ENCODE results near the gene PREX1.

- TF ChIP-seq, protein P1, sequence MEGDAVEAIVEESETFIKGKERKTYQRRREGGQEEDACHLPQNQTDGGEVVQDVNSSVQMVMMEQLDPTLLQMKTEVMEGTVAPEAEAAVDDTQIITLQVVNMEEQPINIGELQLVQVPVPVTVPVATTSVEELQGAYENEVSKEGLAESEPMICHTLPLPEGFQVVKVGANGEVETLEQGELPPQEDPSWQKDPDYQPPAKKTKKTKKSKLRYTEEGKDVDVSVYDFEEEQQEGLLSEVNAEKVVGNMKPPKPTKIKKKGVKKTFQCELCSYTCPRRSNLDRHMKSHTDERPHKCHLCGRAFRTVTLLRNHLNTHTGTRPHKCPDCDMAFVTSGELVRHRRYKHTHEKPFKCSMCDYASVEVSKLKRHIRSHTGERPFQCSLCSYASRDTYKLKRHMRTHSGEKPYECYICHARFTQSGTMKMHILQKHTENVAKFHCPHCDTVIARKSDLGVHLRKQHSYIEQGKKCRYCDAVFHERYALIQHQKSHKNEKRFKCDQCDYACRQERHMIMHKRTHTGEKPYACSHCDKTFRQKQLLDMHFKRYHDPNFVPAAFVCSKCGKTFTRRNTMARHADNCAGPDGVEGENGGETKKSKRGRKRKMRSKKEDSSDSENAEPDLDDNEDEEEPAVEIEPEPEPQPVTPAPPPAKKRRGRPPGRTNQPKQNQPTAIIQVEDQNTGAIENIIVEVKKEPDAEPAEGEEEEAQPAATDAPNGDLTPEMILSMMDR (IDR thresholded peaks at IDR 0.05): no peak
- TF ChIP-seq POLR2A (IDR thresholded peaks at IDR 0.05) (no peak), POLR2AphosphoS5 (IDR thresholded peaks at IDR 0.05) (no peak)
Observed at GRCh38 chr20:48618052-48618451, 209.7 kb downstream of the PREX1 start.

Data from prostate gland (tissue), 2 donors.